Loucy (cell line): ENCODE results near the gene ACAP1.
"Not testable (repeated sequence)": the region's sequence is repeated elsewhere in the genome, so short reads cannot be mapped to it uniquely, and the experiment has no call there.

Experiments
- H2AFZ ChIP-seq: fragments of 200-600 bp; sonication (generic); 2 replicates; pipeline ENCODE4 v1.6.0; 2016; ENCODE audit warnings: antibody characterized with exemption, mild to moderate bottlenecking, low read length, moderate library complexity
- H3F3A ChIP-seq: fragments of 200-600 bp; 2 replicates; pipeline ENCODE4 v1.6.0; 2016; ENCODE audit warnings: antibody characterized with exemption, low read depth, mild to moderate bottlenecking
- H3K27me3 ChIP-seq: fragments of 200-600 bp; sonication (generic); 2 replicates; pipeline ENCODE4 v1.6.1; 2014; ENCODE audit warnings: low read length, mild to moderate bottlenecking; ENCODE audit not compliant: insufficient read depth, poor library complexity, severe bottlenecking
- H3K36me3 ChIP-seq: fragments of 200-600 bp; sonication (generic); 2 replicates; pipeline ENCODE4 v1.6.1; 2016; ENCODE audit warnings: low read length; ENCODE audit not compliant: insufficient read depth
- H3K4me1 ChIP-seq: fragments of 200-600 bp; sonication (generic); 2 replicates; pipeline ENCODE4 v1.5.1; 2014; ENCODE audit warnings: low read length, mild to moderate bottlenecking; ENCODE audit not compliant: insufficient read depth, poor library complexity, severe bottlenecking
- H3K4me2 ChIP-seq: fragments of 200-600 bp; sonication (generic); 2 replicates; pipeline ENCODE4 v1.6.0; 2014; ENCODE audit warnings: antibody characterized with exemption, low read length, low read depth, mild to moderate bottlenecking; ENCODE audit not compliant: poor library complexity, severe bottlenecking
- H3K4me3 ChIP-seq: fragments of 200-600 bp; sonication (generic); 2 replicates; pipeline ENCODE4 v1.5.1; 2014; ENCODE audit warnings: low read length, mild to moderate bottlenecking, mixed read lengths; ENCODE audit not compliant: poor library complexity, severe bottlenecking
- H3K79me2 ChIP-seq: fragments of 200-600 bp; sonication (generic); 2 replicates; pipeline ENCODE4 v1.6.1; 2014; ENCODE audit warnings: low read length; ENCODE audit not compliant: insufficient read depth
- H3K9ac ChIP-seq: fragments of 200-600 bp; sonication (generic); 2 replicates; pipeline ENCODE4 v1.6.0; 2014; ENCODE audit warnings: mild to moderate bottlenecking, low read depth, low read length, moderate library complexity; ENCODE audit not compliant: poor library complexity, severe bottlenecking
- H3K9me2 ChIP-seq: fragments of 200-600 bp; sonication (generic); replicated peaks from 2 replicates; pipeline ENCODE4 v1.6.1; 2016; ENCODE audit warnings: low read depth, low read length, mixed read lengths
- H3K9me3 ChIP-seq: fragments of 200-600 bp; sonication (generic); 2 replicates; pipeline ENCODE4 v1.6.1; 2014; ENCODE audit warnings: mild to moderate bottlenecking, antibody characterized with exemption, low read length, low read depth; ENCODE audit not compliant: insufficient read depth
- H4K20me1 ChIP-seq: fragments of 200-600 bp; sonication (generic); 2 replicates; pipeline ENCODE4 v1.6.0; 2014; ENCODE audit warnings: antibody characterized with exemption, low read length, mild to moderate bottlenecking; ENCODE audit not compliant: insufficient read depth, poor library complexity, severe bottlenecking
- CTCF ChIP-seq: fragments of 200-600 bp; sonication (generic); conservative IDR thresholded peaks from 2 replicates; pipeline ENCODE4 v1.5.1; 2014; ENCODE audit warnings: mild to moderate bottlenecking, antibody characterized with exemption, low read length
- EZH2phosphoT487 ChIP-seq: fragments of 200-600 bp; IDR thresholded peaks from 2 replicates; pipeline ENCODE4 v1.6.1; 2018; ENCODE audit warnings: antibody characterized with exemption, mild to moderate bottlenecking, moderate library complexity, borderline replicate concordance

Gene ACAP1

GRCh38 chr17:7367918-7368598 is 31.7 kb downstream of the ACAP1 start:
- H3K9me2 ChIP-seq, result no peaks in the 10 kb centered on the region
- H3K36me3 ChIP-seq, result no peaks in the 10 kb centered on the region
- no peaks in the 10 kb centered on the region for H3K9me3 ChIP-seq
- H3K79me2 ChIP-seq, result no peaks in the 10 kb centered on the region
- no peak overlapping the region for H2AFZ ChIP-seq
- H3K4me2 ChIP-seq, result no peak overlapping the region
- H3K4me3 ChIP-seq, result no peak overlapping the region
- H3K9ac ChIP-seq, result no peak overlapping the region
- TF ChIP-seq EZH2phosphoT487, result no peak
- TF ChIP-seq CTCF, result no peak
- H3K27me3 ChIP-seq, result no peaks in the 10 kb centered on the region
- H3K4me1 ChIP-seq, result no peaks in the 10 kb centered on the region
- H4K20me1 ChIP-seq, result no peaks in the 10 kb centered on the region
- H3F3A ChIP-seq, result no peaks in the 10 kb centered on the region

GRCh38 chr17:7368599-7368994 is 32.3 kb downstream of the ACAP1 start:
- H3K9ac ChIP-seq, H3F3A ChIP-seq, H3K36me3 ChIP-seq, H3K9me2 ChIP-seq, H3K4me2 ChIP-seq, H4K20me1 ChIP-seq, H3K4me3 ChIP-seq, H2AFZ ChIP-seq, H3K27me3 ChIP-seq, H3K4me1 ChIP-seq, H3K79me2 ChIP-seq, H3K9me3 ChIP-seq: not testable (repeated sequence)

GRCh38 chr17:7369825-7370224 is 33.5 kb downstream of the ACAP1 start:
- Histone ChIP-seq H4K20me1 (no peaks in the 10 kb centered on the region), H3K4me2 (no peak overlapping the region)

More at GRCh38 chr17:7369825-7370224, 33.5 kb downstream of the ACAP1 start:
- TF ChIP-seq CTCF, result no peak
- no peak for TF ChIP-seq EZH2phosphoT487
- no peak overlapping the region for H3K4me3 ChIP-seq
- no peaks in the 10 kb centered on the region for H3K4me1 ChIP-seq
- no peaks in the 10 kb centered on the region for H3K27me3 ChIP-seq
- no peaks in the 10 kb centered on the region for H3K79me2 ChIP-seq
- H3F3A ChIP-seq, result no peaks in the 10 kb centered on the region
- no peak overlapping the region for H2AFZ ChIP-seq
- H3K9ac ChIP-seq, result no peak overlapping the region
- no peaks in the 10 kb centered on the region for H3K9me2 ChIP-seq
- no peaks in the 10 kb centered on the region for H3K9me3 ChIP-seq
- no peaks in the 10 kb centered on the region for H3K36me3 ChIP-seq
